Stimulated activated effector memory CD8-positive, alpha-beta T cell treated with anti-CD3 and anti-CD28 coated beads, Interleukin-12 subunit alpha, Interleukin-12 subunit beta, amount 100 ng/mL, for 72 hours (primary cell): Measurements from ENCODE around the gene SNRPF.

ENCODE experiments used
- ATAC-seq: fragments of 150-1000 bp; cut with Tn5 transposase; 2 replicates; pipeline ENCODE4 v1.10.0; 2021
- DNase-seq, 2 donors: peaks; one replicate each; pipeline ENCODE4 v3.0.0; 2021 to 2022; ENCODE audit warnings: low spot score in 2 of 2
- H3K27ac Mint-ChIP-seq: one replicate; pipeline ENCODE4 v1.8.0; 2022; ENCODE audit warnings: mild to moderate bottlenecking, mixed read lengths
- H3K36me3 Mint-ChIP-seq: one replicate; pipeline ENCODE4 v1.8.0; 2022; ENCODE audit warnings: mild to moderate bottlenecking, mixed read lengths
- H3K4me1 Mint-ChIP-seq: one replicate; pipeline ENCODE4 v1.8.0; 2022; ENCODE audit warnings: mixed read lengths
- H3K4me3 Mint-ChIP-seq: one replicate; pipeline ENCODE4 v1.8.0; 2022; ENCODE audit warnings: mild to moderate bottlenecking, mixed read lengths
- H3K9me3 Mint-ChIP-seq: one replicate; pipeline ENCODE4 v1.8.0; 2022; ENCODE audit warnings: mixed read lengths

SNRPF gene

DNA sequence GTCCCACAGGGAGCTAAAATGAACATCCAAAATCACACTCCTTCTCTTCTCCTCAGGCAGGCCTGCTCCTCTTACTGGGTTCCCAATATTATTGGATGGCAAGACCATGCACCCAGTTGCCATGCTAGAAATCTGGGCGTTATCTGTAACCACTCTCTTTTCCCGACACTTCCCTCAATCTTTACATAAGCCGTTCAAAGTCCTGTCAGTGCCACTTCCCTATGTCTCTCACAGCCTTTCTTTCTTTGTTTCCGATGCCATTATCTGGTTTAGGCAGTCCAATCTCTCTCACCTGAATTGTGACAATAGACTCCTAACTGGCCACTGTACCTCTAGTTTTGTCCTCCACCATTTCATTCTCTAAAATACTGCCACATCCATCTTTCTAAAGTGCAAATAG lies 24.1 kb downstream of the SNRPF start:
- Mint-ChIP-seq H3K4me3 (no peak overlapping the region), H3K9me3 (no peaks in the 10 kb centered on the region), H3K36me3 (no peaks in the 10 kb centered on the region), H3K27ac (no peak overlapping the region), H3K4me1 (no peaks in the 10 kb centered on the region)
- no peak for DNase-seq
- ATAC-seq = no peak

DNA sequence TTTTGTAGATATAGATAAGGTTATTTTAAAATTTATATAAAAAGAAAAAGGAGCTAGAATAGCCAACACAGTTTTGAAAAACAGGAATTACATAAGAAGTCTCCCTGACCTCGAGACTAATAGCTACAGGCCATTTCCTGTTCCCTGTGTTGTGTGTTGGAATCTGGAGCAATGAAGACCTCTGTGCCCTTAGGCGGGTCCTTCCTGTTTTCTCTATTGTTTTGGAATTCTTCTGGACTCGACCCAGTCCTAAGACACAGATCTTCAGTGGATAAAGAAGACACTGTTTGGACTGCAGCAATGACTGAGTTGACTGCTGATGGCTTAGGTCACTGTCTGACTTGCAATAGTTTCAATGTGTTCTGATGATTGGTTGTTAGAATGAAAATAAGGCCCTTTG lies 26.2 kb downstream of the SNRPF start:
- DNase-seq (no peak), ATAC-seq (no peak)
- Mint-ChIP-seq H3K36me3 (no peaks in the 10 kb centered on the region), H3K27ac (no peak overlapping the region), H3K4me1 (no peaks in the 10 kb centered on the region), H3K4me3 (no peak overlapping the region), H3K9me3 (no peaks in the 10 kb centered on the region)

DNA sequence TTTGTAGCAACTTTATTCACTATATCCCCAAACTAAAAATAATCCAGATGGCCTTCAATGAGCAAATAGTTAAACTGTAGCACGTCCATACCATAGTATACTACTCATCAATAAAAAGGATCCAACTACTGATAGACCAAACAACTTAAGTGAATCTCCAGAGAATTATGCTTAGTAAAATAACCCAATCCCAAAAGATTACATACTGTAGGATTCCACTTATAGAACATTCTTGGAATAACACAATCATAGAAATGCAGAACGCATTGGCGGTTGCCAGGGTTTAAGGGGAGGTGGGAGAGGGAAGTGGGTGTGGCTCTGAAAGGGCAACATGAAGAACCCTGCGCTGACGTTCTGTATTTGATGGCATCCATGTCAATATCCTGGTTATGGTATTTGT lies 28.6 kb downstream of the SNRPF start:
- Mint-ChIP-seq H3K9me3 (no peaks in the 10 kb centered on the region), H3K4me1 (no peaks in the 10 kb centered on the region), H3K4me3 (no peak overlapping the region), H3K27ac (no peak overlapping the region), H3K36me3 (no peaks in the 10 kb centered on the region)
- ATAC-seq (no peak), DNase-seq (no peak)

- H3K36me3 Mint-ChIP-seq = no peaks in the 10 kb centered on the region
- no peaks in the 10 kb centered on the region for H3K4me1 Mint-ChIP-seq
- no peaks in the 10 kb centered on the region for H3K9me3 Mint-ChIP-seq
- H3K27ac Mint-ChIP-seq = no peak overlapping the region
- H3K4me3 Mint-ChIP-seq = no peak overlapping the region
- no peak for DNase-seq
- no peak for ATAC-seq
Measured at GRCh38 chr12:95890958-95891357, 32.2 kb downstream of the SNRPF start.

DNA sequence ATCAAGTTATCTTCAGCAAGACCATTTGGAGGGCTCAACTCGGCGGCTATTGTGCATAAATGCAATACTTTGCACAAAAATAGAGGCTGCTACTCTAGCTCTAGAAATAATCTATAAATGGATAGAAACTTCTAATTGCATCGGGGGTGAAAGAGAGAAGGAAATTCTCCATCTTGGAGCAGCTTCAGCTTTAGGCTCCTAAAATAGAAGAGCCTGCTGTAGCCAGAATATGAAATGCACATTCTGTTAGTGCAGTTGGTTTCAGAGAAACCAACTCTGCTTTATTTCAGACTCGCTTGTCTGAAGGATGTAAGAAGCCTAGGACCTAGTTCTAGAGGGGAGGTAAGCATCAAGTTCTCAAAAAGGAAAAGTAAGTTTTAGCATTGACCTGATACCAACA lies 38.1 kb downstream of the SNRPF start:
- no peak for ATAC-seq
- H3K4me1 Mint-ChIP-seq = no peaks in the 10 kb centered on the region
- no peak overlapping the region for H3K27ac Mint-ChIP-seq
- H3K9me3 Mint-ChIP-seq = no peaks in the 10 kb centered on the region
- DNase-seq = no peak
- H3K4me3 Mint-ChIP-seq = no peak overlapping the region
- no peaks in the 10 kb centered on the region for H3K36me3 Mint-ChIP-seq

- DNase-seq (no peak), ATAC-seq (no peak)
- Mint-ChIP-seq H3K4me3 (no peak overlapping the region), H3K36me3 (no peaks in the 10 kb centered on the region), H3K9me3 (peaks cover under 1% of the 10 kb centered on the region), H3K4me1 (no peaks in the 10 kb centered on the region), H3K27ac (no peak overlapping the region)
Measured at GRCh38 chr12:95898081-95898480, 39.3 kb downstream of the SNRPF start.

DNA sequence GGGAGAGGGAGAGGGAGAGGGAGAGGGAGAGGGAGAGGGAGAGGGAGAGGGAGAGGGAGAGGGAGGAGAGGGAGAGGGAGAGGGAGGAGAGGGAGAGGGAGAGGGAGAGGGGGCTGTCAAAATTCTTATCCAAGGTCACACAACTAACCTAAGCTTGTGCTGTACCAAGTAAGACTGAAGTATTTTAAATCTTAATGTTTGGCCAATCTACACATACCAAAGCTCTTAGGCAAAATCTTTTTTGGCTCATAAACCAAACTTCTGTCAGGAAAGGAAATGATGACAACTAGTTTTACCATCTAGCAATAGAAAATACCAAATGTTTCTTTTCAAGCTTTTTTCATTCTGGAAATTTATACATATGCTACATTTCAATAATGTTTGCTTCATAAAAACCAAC lies 49.8 kb downstream of the SNRPF start:
- ATAC-seq = no peak
- no peak for DNase-seq
- no peak overlapping the region for H3K4me3 Mint-ChIP-seq

DNA sequence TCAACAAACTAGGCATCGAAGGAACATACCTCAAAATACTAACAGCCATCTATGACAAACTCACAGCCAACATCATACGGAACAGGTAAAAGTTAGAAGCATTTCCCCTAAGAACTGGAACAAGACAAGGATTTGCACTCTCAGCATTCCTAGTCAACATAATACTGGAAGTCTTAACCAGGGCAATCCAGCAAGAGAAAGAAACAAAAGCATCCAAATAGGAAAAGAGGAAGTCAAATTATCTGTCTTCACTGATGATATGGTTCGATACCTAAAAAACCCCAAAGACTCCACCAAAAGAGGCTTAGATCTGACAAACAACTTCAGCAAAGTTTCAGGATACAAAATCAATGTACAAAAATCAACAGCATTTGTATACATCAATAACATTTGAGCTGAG lies 51.1 kb downstream of the SNRPF start:
- no peak overlapping the region for H3K4me3 Mint-ChIP-seq
- H3K36me3 Mint-ChIP-seq = no peaks in the 10 kb centered on the region
- no peak for ATAC-seq
- no peak for DNase-seq
- H3K9me3 Mint-ChIP-seq = no peaks in the 10 kb centered on the region
- H3K27ac Mint-ChIP-seq = no peak overlapping the region
- H3K4me1 Mint-ChIP-seq = no peaks in the 10 kb centered on the region

More for the DNA sequence above, 49.8 kb downstream of the SNRPF start:
- H3K9me3 Mint-ChIP-seq = no peaks in the 10 kb centered on the region
- no peaks in the 10 kb centered on the region for H3K36me3 Mint-ChIP-seq
- no peak overlapping the region for H3K27ac Mint-ChIP-seq
- no peaks in the 10 kb centered on the region for H3K4me1 Mint-ChIP-seq
